MM.1S (cell line): Measurements from ENCODE around the gene GPR34.

Experiments
- EZH2 ChIP-seq: fragments of 300-600 bp; sonication (generic); optimal IDR thresholded peaks from 2 replicates; pipeline ENCODE3; 2017; ENCODE audit warnings: low read depth, mild to moderate bottlenecking, antibody characterized with exemption, low read length, mixed read lengths
- EZH2phosphoT487 ChIP-seq: fragments of 300-600 bp; sonication (generic); IDR thresholded peaks from 2 replicates; pipeline ENCODE4 v1.6.1; 2018; ENCODE audit warnings: antibody characterized with exemption, low read length
- TF ChIP-seq, protein P1 (sequence below): fragments of 300-600 bp; sonication (generic); IDR thresholded peaks from 2 replicates; pipeline ENCODE4 v1.5.1; 2016; ENCODE audit warnings: antibody characterized with exemption, low read length, mixed read lengths

- TF ChIP-seq EZH2: no peak
- TF ChIP-seq, protein P1, sequence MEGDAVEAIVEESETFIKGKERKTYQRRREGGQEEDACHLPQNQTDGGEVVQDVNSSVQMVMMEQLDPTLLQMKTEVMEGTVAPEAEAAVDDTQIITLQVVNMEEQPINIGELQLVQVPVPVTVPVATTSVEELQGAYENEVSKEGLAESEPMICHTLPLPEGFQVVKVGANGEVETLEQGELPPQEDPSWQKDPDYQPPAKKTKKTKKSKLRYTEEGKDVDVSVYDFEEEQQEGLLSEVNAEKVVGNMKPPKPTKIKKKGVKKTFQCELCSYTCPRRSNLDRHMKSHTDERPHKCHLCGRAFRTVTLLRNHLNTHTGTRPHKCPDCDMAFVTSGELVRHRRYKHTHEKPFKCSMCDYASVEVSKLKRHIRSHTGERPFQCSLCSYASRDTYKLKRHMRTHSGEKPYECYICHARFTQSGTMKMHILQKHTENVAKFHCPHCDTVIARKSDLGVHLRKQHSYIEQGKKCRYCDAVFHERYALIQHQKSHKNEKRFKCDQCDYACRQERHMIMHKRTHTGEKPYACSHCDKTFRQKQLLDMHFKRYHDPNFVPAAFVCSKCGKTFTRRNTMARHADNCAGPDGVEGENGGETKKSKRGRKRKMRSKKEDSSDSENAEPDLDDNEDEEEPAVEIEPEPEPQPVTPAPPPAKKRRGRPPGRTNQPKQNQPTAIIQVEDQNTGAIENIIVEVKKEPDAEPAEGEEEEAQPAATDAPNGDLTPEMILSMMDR: no peak
- no peak for TF ChIP-seq EZH2phosphoT487
Measured at GRCh38 chrX:41653125-41653524, 35.6 kb upstream of the GPR34 start.
